GM23338 (cell line): Measurements from ENCODE around the gene MEGF11. TPM values are rescaled to one million over a fixed set of nuclear protein-coding genes. Genes with fewer than 3 reads are reported as not detected.
A peak's percentile ranks its signal among the peaks of the same experiment; 100 is the strongest.

Source experiments
- ATAC-seq: fragments of 200-7000 bp; cut with Tn5 transposase; 3 replicates; pipeline ENCODE4 v1.9.1; 2020
- DNase-seq: peaks from one replicate; pipeline ENCODE4 v3.0.0-alpha.2; 2015; ENCODE audit warnings: low spot score
- H2AFZ ChIP-seq: fragments of 200-600 bp; sonication (generic); 2 replicates; pipeline ENCODE4 v1.8.0; 2016; ENCODE audit warnings: antibody characterized with exemption, mild to moderate bottlenecking, moderate library complexity
- H3F3A ChIP-seq: fragments of 200-600 bp; sonication (generic); replicated peaks from 2 replicates; pipeline ENCODE4 v1.8.0; 2017; ENCODE audit warnings: antibody characterized with exemption, mixed run types, low read depth
- H3K27ac ChIP-seq: fragments of 200-600 bp; sonication (generic); 2 replicates; pipeline ENCODE4 v1.6.1; 2016; ENCODE audit warnings: low read depth
- H3K27me3 ChIP-seq: fragments of 200-600 bp; sonication (generic); 2 replicates; pipeline ENCODE4 v1.8.0; 2016; ENCODE audit warnings: mild to moderate bottlenecking, mixed run types, moderate library complexity; ENCODE audit not compliant: insufficient read depth
- H3K36me3 ChIP-seq: fragments of 200-600 bp; sonication (generic); 2 replicates; pipeline ENCODE4 v1.8.0; 2016; ENCODE audit warnings: mild to moderate bottlenecking; ENCODE audit not compliant: insufficient read depth
- H3K4me1 ChIP-seq: fragments of 200-600 bp; sonication (generic); 2 replicates; pipeline ENCODE4 v1.8.0; 2016; ENCODE audit warnings: mild to moderate bottlenecking, moderate library complexity; ENCODE audit not compliant: insufficient read depth
- H3K4me2 ChIP-seq: fragments of 200-600 bp; sonication (generic); 2 replicates; pipeline ENCODE4 v1.7.1; 2017; ENCODE audit warnings: mixed run types
- H3K4me3 ChIP-seq: fragments of 200-600 bp; sonication (generic); 2 replicates; pipeline ENCODE4 v1.6.1; 2016; ENCODE audit warnings: mixed run types
- H3K79me2 ChIP-seq: fragments of 200-600 bp; sonication (generic); replicated peaks from 2 replicates; pipeline ENCODE4 v1.8.0; 2017; ENCODE audit warnings: mild to moderate bottlenecking; ENCODE audit not compliant: insufficient read depth
- H3K9me2 ChIP-seq: fragments of 200-600 bp; sonication (generic); 2 replicates; pipeline ENCODE4 v1.8.0; 2017; ENCODE audit not compliant: insufficient read depth
- H4K20me1 ChIP-seq: fragments of 200-600 bp; sonication (generic); replicated peaks from 2 replicates; pipeline ENCODE4 v1.8.0; 2017; ENCODE audit warnings: mild to moderate bottlenecking; ENCODE audit not compliant: insufficient read depth
- H3K27ac Mint-ChIP-seq: 2 replicates; pipeline ENCODE4 v1.8.0; 2020; ENCODE audit warnings: inconsistent platforms, mild to moderate bottlenecking, moderate library complexity, mixed read lengths
- H3K27me3 Mint-ChIP-seq: 3 replicates; pipeline ENCODE4 v1.8.0; 2022; ENCODE audit warnings: low read depth, mild to moderate bottlenecking, moderate library complexity, mixed read lengths, inconsistent platforms; ENCODE audit not compliant: insufficient read depth, poor library complexity
- H3K36me3 Mint-ChIP-seq: 3 replicates; pipeline ENCODE4 v1.8.0; 2021; ENCODE audit warnings: low read depth, mild to moderate bottlenecking, inconsistent platforms, moderate library complexity, mixed read lengths
- H3K4me1 Mint-ChIP-seq: 3 replicates; pipeline ENCODE4 v1.8.0; 2020; ENCODE audit warnings: mild to moderate bottlenecking, inconsistent platforms, mixed read lengths
- H3K4me3 Mint-ChIP-seq: 3 replicates; pipeline ENCODE4 v1.8.0; 2021; ENCODE audit warnings: moderate library complexity, mild to moderate bottlenecking, inconsistent platforms, mixed read lengths
- H3K9me3 Mint-ChIP-seq: 3 replicates; pipeline ENCODE4 v1.8.0; 2020; ENCODE audit warnings: moderate library complexity, mild to moderate bottlenecking, inconsistent platforms, mixed read lengths
- CREB1 ChIP-seq: fragments of 250-450 bp; sonication (Bioruptor Pico); IDR thresholded peaks from 2 replicates; pipeline ENCODE4 v1.5.0; 2020; ENCODE audit warnings: low read depth, mild to moderate bottlenecking, moderate library complexity
- EZH2 ChIP-seq: fragments of 200-600 bp; sonication (generic); IDR thresholded peaks from one replicate; pipeline ENCODE4 v1.8.0; 2017; ENCODE audit warnings: antibody characterized with exemption, mild to moderate bottlenecking, low read depth; ENCODE audit not compliant: unreplicated experiment
- EZH2phosphoT487 ChIP-seq: fragments of 200-600 bp; sonication (generic); IDR thresholded peaks from one replicate; pipeline ENCODE4 v1.8.1; 2018; ENCODE audit warnings: antibody characterized with exemption; ENCODE audit not compliant: unreplicated experiment
- JUNB ChIP-seq: IDR thresholded peaks from one replicate; pipeline ENCODE4 v1.6.1; 2016; ENCODE audit warnings: antibody characterized with exemption; ENCODE audit not compliant: unreplicated experiment
- NANOG ChIP-seq: IDR thresholded peaks from 2 replicates; pipeline ENCODE4 v1.6.1; 2016; ENCODE audit warnings: antibody characterized with exemption, borderline replicate concordance
- POLR2AphosphoS5 ChIP-seq: IDR thresholded peaks from 2 replicates; pipeline ENCODE4 v1.6.1; 2016; ENCODE audit warnings: antibody characterized with exemption, low read depth
- STAT1 ChIP-seq: IDR thresholded peaks from one replicate; pipeline ENCODE4 v1.6.1; 2016; ENCODE audit warnings: antibody characterized with exemption; ENCODE audit not compliant: unreplicated experiment
- ZNF114 ChIP-seq: fragments of 250-450 bp; sonication (Bioruptor Pico); IDR thresholded peaks from 2 replicates; pipeline ENCODE4 v1.5.0; 2020; ENCODE audit warnings: mild to moderate bottlenecking, moderate library complexity
- ZNF331 ChIP-seq: fragments of 250-450 bp; sonication (Bioruptor Pico); IDR thresholded peaks from 2 replicates; pipeline ENCODE4 v1.5.0; 2020; ENCODE audit warnings: low read depth, mild to moderate bottlenecking, moderate library complexity
- polyA plus RNA-seq: library from polyadenylated mRNA; unstranded; fragments of >200 nt; fragmentation: Nextera tagmentation; extraction: Ambion mirVana; gene quantifications from 2 replicates; pipeline ENCODE4 v1.2.1, GENCODE V29; 2016
- total RNA-seq: library from RNA; depleted of rRNA; stranded (reverse); fragments of >200 nt; shearing (Covaris generic); gene quantifications from 2 replicates; pipeline ENCODE4 v1.2.3, GENCODE V29; 2014
- TF ChIP-seq, protein P1 (sequence below): IDR thresholded peaks from 2 replicates; pipeline ENCODE4 v1.6.1; 2016; ENCODE audit warnings: antibody characterized with exemption
- TF ChIP-seq, protein P2 (sequence below): IDR thresholded peaks from one replicate; pipeline ENCODE4 v1.6.1; 2018; ENCODE audit warnings: antibody characterized with exemption; ENCODE audit not compliant: unreplicated experiment
- TF ChIP-seq, protein P3 (sequence below): fragments of 250-450 bp; sonication (Bioruptor Pico); IDR thresholded peaks from 2 replicates; pipeline ENCODE4 v1.5.0; 2020; ENCODE audit warnings: mild to moderate bottlenecking, moderate library complexity
- TF ChIP-seq, protein P4 (sequence below), 2 experiments: fragments of 200-600 bp in 1 of 2; sonication (generic) in 1 of 2; conservative IDR thresholded peaks; 2 replicates each; pipeline versions ENCODE4 v1.5.1 to v1.6.1; 2016 to 2017; ENCODE audit warnings: antibody characterized with exemption in 2 of 2, low read depth in 2 of 2, mild to moderate bottlenecking in 2 of 2, moderate library complexity in 1 of 2

MEGF11 gene
- total and polyA plus RNA-seq, 2 experiments from 2014 or later: 1.3 to 1.9 TPM

DNA sequence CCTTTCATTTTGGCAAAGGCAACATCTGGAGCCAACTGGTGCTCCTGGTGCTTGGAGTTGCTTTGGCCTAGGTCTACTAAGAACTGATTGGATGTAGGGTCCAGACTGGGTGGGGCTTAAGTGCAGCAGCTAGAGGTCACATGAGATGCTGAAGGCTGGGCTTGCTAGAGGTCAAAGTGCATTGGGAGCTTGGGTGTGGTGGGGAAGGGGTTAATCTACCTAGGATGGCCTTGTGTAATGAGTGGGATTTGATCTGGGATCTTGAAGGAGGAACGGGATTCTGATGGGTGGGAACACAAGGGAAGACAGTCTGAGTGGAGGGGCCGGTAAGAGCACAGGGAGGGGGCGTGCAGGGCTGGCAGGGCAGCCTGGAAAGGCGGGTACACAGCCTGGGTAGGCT is 258.7 kb downstream of the MEGF11 start:
- no peaks in the 10 kb centered on the region for H3K9me2 ChIP-seq
- no peaks in the 10 kb centered on the region for H3K27me3 ChIP-seq
- no peaks in the 10 kb centered on the region; the same call in 2 of the 3 replicates for H3K36me3 Mint-ChIP-seq
- H3K36me3 ChIP-seq: no peaks in the 10 kb centered on the region
- H2AFZ ChIP-seq: 0 out of 2 replicates have a peak overlapping the region, but pooled peaks have one; percentile 28
- no peak for DNase-seq
- H3F3A ChIP-seq: no peaks in the 10 kb centered on the region
- peaks cover 13% of the 10 kb centered on the region for H3K4me1 ChIP-seq
- no peak overlapping the region for H3K4me3 Mint-ChIP-seq
- H3K27me3 Mint-ChIP-seq: peaks cover 9% of the 10 kb centered on the region
- no peaks in the 10 kb centered on the region for H4K20me1 ChIP-seq
- TF ChIP-seq, protein P1, sequence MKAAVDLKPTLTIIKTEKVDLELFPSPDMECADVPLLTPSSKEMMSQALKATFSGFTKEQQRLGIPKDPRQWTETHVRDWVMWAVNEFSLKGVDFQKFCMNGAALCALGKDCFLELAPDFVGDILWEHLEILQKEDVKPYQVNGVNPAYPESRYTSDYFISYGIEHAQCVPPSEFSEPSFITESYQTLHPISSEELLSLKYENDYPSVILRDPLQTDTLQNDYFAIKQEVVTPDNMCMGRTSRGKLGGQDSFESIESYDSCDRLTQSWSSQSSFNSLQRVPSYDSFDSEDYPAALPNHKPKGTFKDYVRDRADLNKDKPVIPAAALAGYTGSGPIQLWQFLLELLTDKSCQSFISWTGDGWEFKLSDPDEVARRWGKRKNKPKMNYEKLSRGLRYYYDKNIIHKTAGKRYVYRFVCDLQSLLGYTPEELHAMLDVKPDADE: no peak
- TF ChIP-seq STAT1 (no peak), EZH2phosphoT487 (no peak), CREB1 (CRISPR knock-in tag) (no peak), POLR2AphosphoS5 (no peak), EZH2 (no peak), NANOG (no peak), ZNF114 (CRISPR knock-in tag) (no peak), ZNF331 (CRISPR knock-in tag) (no peak), JUNB (no peak)
- TF ChIP-seq, protein P2, sequence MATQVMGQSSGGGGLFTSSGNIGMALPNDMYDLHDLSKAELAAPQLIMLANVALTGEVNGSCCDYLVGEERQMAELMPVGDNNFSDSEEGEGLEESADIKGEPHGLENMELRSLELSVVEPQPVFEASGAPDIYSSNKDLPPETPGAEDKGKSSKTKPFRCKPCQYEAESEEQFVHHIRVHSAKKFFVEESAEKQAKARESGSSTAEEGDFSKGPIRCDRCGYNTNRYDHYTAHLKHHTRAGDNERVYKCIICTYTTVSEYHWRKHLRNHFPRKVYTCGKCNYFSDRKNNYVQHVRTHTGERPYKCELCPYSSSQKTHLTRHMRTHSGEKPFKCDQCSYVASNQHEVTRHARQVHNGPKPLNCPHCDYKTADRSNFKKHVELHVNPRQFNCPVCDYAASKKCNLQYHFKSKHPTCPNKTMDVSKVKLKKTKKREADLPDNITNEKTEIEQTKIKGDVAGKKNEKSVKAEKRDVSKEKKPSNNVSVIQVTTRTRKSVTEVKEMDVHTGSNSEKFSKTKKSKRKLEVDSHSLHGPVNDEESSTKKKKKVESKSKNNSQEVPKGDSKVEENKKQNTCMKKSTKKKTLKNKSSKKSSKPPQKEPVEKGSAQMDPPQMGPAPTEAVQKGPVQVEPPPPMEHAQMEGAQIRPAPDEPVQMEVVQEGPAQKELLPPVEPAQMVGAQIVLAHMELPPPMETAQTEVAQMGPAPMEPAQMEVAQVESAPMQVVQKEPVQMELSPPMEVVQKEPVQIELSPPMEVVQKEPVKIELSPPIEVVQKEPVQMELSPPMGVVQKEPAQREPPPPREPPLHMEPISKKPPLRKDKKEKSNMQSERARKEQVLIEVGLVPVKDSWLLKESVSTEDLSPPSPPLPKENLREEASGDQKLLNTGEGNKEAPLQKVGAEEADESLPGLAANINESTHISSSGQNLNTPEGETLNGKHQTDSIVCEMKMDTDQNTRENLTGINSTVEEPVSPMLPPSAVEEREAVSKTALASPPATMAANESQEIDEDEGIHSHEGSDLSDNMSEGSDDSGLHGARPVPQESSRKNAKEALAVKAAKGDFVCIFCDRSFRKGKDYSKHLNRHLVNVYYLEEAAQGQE: no peak
- TF ChIP-seq, protein P3, sequence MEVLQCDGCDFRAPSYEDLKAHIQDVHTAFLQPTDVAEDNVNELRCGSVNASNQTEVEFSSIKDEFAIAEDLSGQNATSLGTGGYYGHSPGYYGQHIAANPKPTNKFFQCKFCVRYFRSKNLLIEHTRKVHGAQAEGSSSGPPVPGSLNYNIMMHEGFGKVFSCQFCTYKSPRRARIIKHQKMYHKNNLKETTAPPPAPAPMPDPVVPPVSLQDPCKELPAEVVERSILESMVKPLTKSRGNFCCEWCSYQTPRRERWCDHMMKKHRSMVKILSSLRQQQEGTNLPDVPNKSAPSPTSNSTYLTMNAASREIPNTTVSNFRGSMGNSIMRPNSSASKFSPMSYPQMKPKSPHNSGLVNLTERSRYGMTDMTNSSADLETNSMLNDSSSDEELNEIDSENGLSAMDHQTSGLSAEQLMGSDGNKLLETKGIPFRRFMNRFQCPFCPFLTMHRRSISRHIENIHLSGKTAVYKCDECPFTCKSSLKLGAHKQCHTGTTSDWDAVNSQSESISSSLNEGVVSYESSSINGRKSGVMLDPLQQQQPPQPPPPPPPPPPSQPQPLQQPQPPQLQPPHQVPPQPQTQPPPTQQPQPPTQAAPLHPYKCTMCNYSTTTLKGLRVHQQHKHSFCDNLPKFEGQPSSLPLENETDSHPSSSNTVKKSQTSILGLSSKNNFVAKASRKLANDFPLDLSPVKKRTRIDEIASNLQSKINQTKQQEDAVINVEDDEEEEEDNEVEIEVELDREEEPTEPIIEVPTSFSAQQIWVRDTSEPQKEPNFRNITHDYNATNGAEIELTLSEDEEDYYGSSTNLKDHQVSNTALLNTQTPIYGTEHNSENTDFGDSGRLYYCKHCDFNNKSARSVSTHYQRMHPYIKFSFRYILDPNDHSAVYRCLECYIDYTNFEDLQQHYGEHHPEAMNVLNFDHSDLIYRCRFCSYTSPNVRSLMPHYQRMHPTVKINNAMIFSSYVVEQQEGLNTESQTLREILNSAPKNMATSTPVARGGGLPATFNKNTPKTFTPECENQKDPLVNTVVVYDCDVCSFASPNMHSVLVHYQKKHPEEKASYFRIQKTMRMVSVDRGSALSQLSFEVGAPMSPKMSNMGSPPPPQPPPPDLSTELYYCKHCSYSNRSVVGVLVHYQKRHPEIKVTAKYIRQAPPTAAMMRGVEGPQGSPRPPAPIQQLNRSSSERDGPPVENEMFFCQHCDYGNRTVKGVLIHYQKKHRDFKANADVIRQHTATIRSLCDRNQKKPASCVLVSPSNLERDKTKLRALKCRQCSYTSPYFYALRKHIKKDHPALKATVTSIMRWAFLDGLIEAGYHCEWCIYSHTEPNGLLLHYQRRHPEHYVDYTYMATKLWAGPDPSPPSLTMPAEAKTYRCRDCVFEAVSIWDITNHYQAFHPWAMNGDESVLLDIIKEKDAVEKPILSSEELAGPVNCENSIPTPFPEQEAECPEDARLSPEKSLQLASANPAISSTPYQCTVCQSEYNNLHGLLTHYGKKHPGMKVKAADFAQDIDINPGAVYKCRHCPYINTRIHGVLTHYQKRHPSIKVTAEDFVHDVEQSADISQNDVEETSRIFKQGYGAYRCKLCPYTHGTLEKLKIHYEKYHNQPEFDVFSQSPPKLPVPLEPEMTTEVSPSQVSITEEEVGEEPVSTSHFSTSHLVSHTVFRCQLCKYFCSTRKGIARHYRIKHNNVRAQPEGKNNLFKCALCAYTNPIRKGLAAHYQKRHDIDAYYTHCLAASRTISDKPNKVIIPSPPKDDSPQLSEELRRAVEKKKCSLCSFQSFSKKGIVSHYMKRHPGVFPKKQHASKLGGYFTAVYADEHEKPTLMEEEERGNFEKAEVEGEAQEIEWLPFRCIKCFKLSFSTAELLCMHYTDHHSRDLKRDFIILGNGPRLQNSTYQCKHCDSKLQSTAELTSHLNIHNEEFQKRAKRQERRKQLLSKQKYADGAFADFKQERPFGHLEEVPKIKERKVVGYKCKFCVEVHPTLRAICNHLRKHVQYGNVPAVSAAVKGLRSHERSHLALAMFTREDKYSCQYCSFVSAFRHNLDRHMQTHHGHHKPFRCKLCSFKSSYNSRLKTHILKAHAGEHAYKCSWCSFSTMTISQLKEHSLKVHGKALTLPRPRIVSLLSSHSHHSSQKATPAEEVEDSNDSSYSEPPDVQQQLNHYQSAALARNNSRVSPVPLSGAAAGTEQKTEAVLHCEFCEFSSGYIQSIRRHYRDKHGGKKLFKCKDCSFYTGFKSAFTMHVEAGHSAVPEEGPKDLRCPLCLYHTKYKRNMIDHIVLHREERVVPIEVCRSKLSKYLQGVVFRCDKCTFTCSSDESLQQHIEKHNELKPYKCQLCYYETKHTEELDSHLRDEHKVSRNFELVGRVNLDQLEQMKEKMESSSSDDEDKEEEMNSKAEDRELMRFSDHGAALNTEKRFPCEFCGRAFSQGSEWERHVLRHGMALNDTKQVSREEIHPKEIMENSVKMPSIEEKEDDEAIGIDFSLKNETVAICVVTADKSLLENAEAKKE (CRISPR knock-in tag): no peak
- TF ChIP-seq, protein P4, sequence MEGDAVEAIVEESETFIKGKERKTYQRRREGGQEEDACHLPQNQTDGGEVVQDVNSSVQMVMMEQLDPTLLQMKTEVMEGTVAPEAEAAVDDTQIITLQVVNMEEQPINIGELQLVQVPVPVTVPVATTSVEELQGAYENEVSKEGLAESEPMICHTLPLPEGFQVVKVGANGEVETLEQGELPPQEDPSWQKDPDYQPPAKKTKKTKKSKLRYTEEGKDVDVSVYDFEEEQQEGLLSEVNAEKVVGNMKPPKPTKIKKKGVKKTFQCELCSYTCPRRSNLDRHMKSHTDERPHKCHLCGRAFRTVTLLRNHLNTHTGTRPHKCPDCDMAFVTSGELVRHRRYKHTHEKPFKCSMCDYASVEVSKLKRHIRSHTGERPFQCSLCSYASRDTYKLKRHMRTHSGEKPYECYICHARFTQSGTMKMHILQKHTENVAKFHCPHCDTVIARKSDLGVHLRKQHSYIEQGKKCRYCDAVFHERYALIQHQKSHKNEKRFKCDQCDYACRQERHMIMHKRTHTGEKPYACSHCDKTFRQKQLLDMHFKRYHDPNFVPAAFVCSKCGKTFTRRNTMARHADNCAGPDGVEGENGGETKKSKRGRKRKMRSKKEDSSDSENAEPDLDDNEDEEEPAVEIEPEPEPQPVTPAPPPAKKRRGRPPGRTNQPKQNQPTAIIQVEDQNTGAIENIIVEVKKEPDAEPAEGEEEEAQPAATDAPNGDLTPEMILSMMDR (conservative IDR thresholded peaks at IDR 0.05; ENCODE audit: low read depth in 2 of 2): no peak
- H3K27ac Mint-ChIP-seq: no peak overlapping the region
- H3K4me1 Mint-ChIP-seq: peaks cover 33% of the 10 kb centered on the region
- H3K9me3 Mint-ChIP-seq: no peaks in the 10 kb centered on the region
- no peak; the same call in 2 of the 3 replicates for ATAC-seq
- no peaks in the 10 kb centered on the region for H3K79me2 ChIP-seq
- H3K4me3 ChIP-seq: no peak overlapping the region
- no peak overlapping the region for H3K27ac ChIP-seq
- H3K4me2 ChIP-seq: no peak overlapping the region
